ENCODE results near the gene RIN2.
"Not testable (repeated sequence)": the region's sequence is repeated elsewhere in the genome, so short reads cannot be mapped to it uniquely, and the experiment has no call there.

The RIN2 gene

GRCh38 chr20:19793716-19794115, 35.7 kb downstream of the RIN2 start:
- no peak for FAIRE-seq

GRCh38 chr20:19794941-19795340, 36.9 kb downstream of the RIN2 start:
- no peak for FAIRE-seq

GRCh38 chr20:19799325-19799724, 41.3 kb downstream of the RIN2 start:
- no peak for FAIRE-seq

GRCh38 chr20:19802099-19802491, 44.0 kb downstream of the RIN2 start:
- no peak for FAIRE-seq

- FAIRE-seq: no peak
Observed at GRCh38 chr20:19802492-19803158, 44.6 kb downstream of the RIN2 start.

GRCh38 chr20:19806276-19806675, 48.2 kb downstream of the RIN2 start:
- not testable (repeated sequence) for FAIRE-seq

- FAIRE-seq: no peak
Observed at GRCh38 chr20:19806806-19807190, 48.7 kb downstream of the RIN2 start.

GRCh38 chr20:19807191-19807945, 49.3 kb downstream of the RIN2 start:
- FAIRE-seq: peak; percentile 98

Data from islet of Langerhans (tissue), 1 donor.